Right ventricle myocardium inferior (tissue), 1 donor: ENCODE results near the gene CLEC16A. TPM values are rescaled to one million over a fixed set of nuclear protein-coding genes. Genes with fewer than 3 reads are reported as not detected.
A peak's percentile ranks its signal among the peaks of the same experiment; 100 is the strongest.
"Not testable (repeated sequence)": the region's sequence is repeated elsewhere in the genome, so short reads cannot be mapped to it uniquely, and the experiment has no call there.

ENCODE experiments used
- ATAC-seq: fragments of 200-7000 bp; cut with Tn5 transposase; one replicate; pipeline ENCODE4 v1.9.1; 2020; ENCODE audit warnings: mild to moderate bottlenecking, moderate library complexity
- DNase-seq: peaks from one replicate; pipeline ENCODE4 v3.0.0; 2021; ENCODE audit errors: missing footprints
- intact Hi-C: fragments of 100-400 bp; cut with DNase I; formaldehyde crosslinking; loops from one replicate; pipeline ENCODE4 v1.11.0; 2022
- total RNA-seq: library from RNA; stranded (reverse); fragmentation: NEBNext Ultra II Directional; extraction: Animal tissue kit (Norgen Biotek cat#: 25700); gene quantifications from one replicate; pipeline ENCODE4 v1.2.1, GENCODE V29; 2021
- donor health status: DM: no; HTN: yes; CAD: no; lungs with severe emphysema.

Gene CLEC16A
- total RNA-seq, 1 donor from 2014 or later, result 23.0 TPM

DNA sequence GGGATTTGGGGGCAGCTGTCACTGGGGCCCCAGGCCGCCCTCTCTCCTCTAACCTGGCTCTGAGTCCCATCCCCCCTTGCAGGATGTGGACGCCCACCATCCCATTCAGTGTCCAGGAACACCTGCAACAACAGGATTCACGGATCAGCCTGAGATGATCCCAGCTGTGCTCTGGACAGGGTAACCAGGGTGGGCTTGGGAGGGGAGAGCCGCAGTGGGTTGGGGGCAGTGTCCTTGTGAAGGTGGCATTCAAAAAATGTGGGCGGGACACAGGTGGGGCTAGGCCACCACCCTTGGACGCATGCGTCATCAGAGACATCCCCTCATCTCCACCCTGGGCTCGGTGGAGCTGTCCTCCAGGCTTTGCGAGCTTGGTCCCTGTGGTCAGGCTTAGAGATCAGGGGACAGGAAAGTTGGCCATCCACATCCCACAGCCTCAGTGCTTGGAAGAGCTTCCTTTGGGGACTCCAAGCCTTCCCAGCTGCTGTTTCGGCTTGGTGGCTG, 21.2 kb upstream of the CLEC16A start:
- no peak for ATAC-seq
- no peak for DNase-seq
- intact Hi-C loops, result loop anchor here (5.0 kb wide), 1 partner anchor 391 kb away; no protein-coding TSS in a partner anchor

DNA sequence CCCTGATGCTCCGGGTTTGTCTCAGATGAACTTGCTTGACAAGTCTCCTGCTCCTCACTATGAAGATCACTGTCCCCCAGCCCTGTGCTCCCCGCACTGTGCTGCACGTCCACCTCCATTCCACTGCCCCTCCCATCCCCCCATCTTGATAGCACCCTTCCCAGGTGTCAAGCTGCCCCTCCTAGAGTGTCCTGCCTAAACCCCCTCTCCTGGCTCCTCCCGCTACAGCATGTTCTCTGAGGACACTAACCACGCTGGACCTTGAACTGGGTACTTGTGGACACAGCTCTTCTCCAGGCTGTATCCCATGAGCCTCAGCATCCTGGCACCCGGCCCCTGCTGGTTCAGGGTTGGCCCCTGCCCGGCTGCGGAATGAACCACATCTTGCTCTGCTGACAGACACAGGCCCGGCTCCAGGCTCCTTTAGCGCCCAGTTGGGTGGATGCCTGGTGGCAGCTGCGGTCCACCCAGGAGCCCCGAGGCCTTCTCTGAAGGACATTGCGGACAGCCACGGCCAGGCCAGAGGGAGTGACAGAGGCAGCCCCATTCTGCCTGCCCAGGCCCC, 20.6 kb upstream of the CLEC16A start:
- intact Hi-C loops, result loop anchor here (5.0 kb wide), 1 partner anchor 391 kb away; no protein-coding TSS in a partner anchor
- DNase-seq (peak; percentile 88), ATAC-seq (peak; percentile 77)

GRCh38 chr16:10925285-10925684, 19.1 kb upstream of the CLEC16A start:
- intact Hi-C loops, DNase-seq, ATAC-seq: not testable (repeated sequence)

DNA sequence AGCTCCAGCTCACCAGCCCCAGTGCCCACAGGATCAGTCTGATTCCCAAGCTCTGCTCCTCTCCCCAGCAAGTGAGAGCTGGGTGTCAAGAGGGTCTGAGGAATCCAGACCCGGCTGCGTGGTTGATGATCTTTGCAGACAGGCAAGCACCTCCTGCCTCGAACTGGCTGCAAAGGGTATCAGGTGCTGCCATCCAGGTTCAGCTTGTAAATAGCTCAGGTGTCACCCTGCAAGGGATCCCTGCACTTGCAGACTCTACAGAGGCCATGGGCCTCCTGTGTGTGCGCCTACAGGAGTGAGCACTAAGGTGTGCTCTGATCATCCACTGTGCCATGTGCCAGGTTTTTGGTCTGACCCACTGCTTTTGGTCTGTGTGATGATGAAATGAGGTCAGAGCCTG, 18.3 kb upstream of the CLEC16A start:
- intact Hi-C loops, result no loop called here
- ATAC-seq, result no peak

DNA sequence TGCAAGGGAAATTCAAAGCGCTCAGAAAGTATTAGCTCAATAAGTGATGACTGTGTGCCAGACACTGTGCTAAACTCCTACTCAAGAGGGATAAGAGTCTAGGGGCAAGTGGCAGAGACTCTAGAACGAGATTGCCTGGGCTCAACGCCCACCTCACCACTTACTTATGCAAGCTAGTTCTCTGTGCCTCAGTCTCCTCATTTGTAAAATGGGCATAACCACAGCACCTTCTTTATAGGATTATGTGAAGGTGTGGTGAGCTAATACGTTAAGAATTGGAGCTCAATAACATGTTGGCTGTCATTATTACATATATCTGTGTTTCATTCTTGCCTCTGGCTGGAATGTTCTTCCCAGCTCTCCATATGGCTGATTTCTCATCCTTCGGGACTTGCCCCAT, 17.5 kb upstream of the CLEC16A start:
- intact Hi-C loops, result no loop called here
- no peak for ATAC-seq

More for the DNA sequence above, 18.3 kb upstream of the CLEC16A start:
- no peak for DNase-seq

GRCh38 chr16:10927497-10928112, 16.8 kb upstream of the CLEC16A start:
- DNase-seq, result no peak

More for the DNA sequence above, 17.5 kb upstream of the CLEC16A start:
- no peak for DNase-seq

DNA sequence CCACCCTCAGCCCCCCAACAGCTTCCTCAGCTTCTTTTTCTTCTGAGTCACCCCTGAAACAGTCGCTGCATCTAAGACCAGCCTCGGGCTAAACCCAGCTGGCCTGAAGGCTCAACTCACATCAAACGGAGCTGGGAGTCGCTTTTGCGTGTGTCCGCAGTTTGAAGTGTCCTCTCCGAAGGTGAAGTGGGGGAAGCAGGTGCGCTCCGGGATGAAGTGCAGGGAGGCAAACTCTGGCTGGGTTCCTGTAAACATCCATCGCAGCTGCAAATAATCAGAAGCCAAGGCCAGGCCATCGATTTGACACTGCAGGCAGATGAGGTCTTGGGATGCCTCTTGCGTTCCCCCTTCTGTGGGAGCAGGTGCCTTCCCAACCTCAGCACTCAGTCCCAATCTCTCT, 15.3 kb upstream of the CLEC16A start:
- DNase-seq, ATAC-seq, intact Hi-C loops: not testable (repeated sequence)

More at GRCh38 chr16:10927497-10928112, 16.8 kb upstream of the CLEC16A start:
- intact Hi-C loops, result no loop called here
- no peak for ATAC-seq

GRCh38 chr16:10929853-10930754, 14.3 kb upstream of the CLEC16A start:
- intact Hi-C loops, result no loop called here

GRCh38 chr16:10930755-10931093, 13.6 kb upstream of the CLEC16A start:
- DNase-seq, result no peak
- intact Hi-C loops, result no loop called here
- ATAC-seq, result no peak

More at GRCh38 chr16:10929853-10930754, 14.3 kb upstream of the CLEC16A start:
- DNase-seq (no peak), ATAC-seq (no peak)

GRCh38 chr16:10931134-10931533, 13.2 kb upstream of the CLEC16A start:
- DNase-seq, result no peak
- intact Hi-C loops, result no loop called here
- ATAC-seq, result no peak

- intact Hi-C loops, result no loop called here
- DNase-seq (no peak), ATAC-seq (no peak)
Measured at GRCh38 chr16:10931977-10932632, 12.3 kb upstream of the CLEC16A start.

- ATAC-seq (no peak), DNase-seq (no peak)
- intact Hi-C loops, result no loop called here
Measured at GRCh38 chr16:10932959-10933710, 11.2 kb upstream of the CLEC16A start.

DNA sequence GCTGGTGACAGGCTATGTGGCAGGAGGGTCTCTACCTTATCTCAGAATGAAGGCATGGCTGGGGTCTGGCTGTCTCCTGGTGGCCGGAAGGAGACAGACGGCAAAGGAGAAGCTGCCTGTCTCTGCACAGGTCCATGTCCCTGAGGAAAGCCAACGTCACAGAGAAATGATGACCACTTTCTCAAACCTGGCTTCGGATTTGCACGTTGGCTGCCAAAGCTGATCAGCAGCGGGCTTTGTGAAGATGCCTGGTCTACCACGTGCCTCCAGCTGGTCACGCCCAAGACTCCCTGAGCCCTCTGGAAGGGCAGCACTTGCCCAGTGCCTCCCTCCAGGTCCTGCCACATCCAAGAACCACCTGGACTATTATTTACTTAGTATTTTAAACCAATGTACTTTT, 10.5 kb upstream of the CLEC16A start:
- DNase-seq (no peak), ATAC-seq (no peak)
- intact Hi-C loops, result no loop called here

GRCh38 chr16:10934325-10935107, 9.8 kb upstream of the CLEC16A start:
- ATAC-seq (no peak), DNase-seq (no peak)
- intact Hi-C loops, result loop anchor here (5.0 kb wide), 1 partner anchor 357 kb away; no protein-coding TSS in a partner anchor

DNA sequence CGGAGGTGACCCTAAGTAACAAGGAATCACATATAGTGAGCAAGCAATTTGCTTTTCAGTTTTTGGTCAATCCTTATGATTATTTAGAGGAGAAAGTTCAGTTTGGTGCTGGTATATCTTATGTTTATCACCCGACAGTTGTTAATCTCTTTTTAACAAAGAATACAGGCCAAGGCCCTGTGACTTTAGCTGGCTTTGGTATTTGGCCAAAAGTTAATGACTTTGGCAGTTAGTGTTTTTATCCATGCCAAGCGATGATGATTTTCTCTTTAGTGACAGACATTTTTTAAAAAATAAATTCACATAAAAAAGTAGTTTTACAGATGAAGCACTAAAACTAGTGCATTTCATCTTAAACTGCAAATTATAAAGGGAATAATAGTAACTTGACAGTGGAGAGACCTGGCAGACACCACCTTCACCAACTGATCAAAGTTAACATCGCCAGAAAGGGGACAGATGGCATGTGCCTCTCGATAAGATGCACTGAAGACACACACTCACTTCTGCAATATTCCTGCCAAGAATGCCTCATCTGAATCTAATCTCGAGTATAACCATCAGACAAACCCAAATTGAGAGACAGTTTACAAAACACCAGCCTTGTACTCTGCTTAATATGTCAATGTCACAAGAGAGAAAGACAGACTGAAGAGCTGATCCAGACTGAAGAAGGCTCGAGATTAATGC, 9.0 kb upstream of the CLEC16A start:
- DNase-seq (no peak), ATAC-seq (no peak)
- intact Hi-C loops, result loop anchor here (5.0 kb wide), 1 partner anchor 358 kb away; no protein-coding TSS in a partner anchor

- no peak for ATAC-seq
- DNase-seq, result no peak
- intact Hi-C loops, result loop anchor here (5.0 kb wide), 1 partner anchor 359 kb away; no protein-coding TSS in a partner anchor
Measured at GRCh38 chr16:10936272-10936984, 7.9 kb upstream of the CLEC16A start.
